ENCODE results near the gene MAPKAP1.

The MAPKAP1 gene

GRCh38 chr9:125703662-125704061, 3.3 kb downstream of the MAPKAP1 start:
- Histone ChIP-seq H4K8ac (ENCODE audit: low read depth, low read length) (no peak overlapping the region), H3K36me3 (ENCODE audit: control insufficient read depth in 1 of 2, insufficient read depth in 2 of 2, low read length in 2 of 2) (no peaks in the 10 kb centered on the region), H3K27me3 (ENCODE audit: insufficient read depth, low read length) (no peaks in the 10 kb centered on the region), H3K23ac (ENCODE audit: low read length) (peak overlapping the region; percentile 99), H3K4me1 (ENCODE audit: control insufficient read depth in 1 of 2, insufficient read depth in 2 of 2, low read length in 2 of 2) (peaks cover 0 to 5% of the 10 kb centered on the region in 2 experiments), H3K79me2 (ENCODE audit: control insufficient read depth, insufficient read depth, low read length, poor library complexity) (peaks cover 6% of the 10 kb centered on the region), H2AK5ac (ENCODE audit: low read length) (no peak overlapping the region), H3K9me3 (ENCODE audit: insufficient read depth, low read depth, low read length) (no peaks in the 10 kb centered on the region), H2BK5ac (ENCODE audit: low read depth, low read length, poor library complexity) (no peak overlapping the region), H4K91ac (ENCODE audit: low read depth, low read length) (no peak overlapping the region), H3K14ac (ENCODE audit: low read length) (no peak overlapping the region), H3K4ac (ENCODE audit: low read depth, low read length) (no peak overlapping the region), H3K27ac (ENCODE audit: low read depth, low read length) (no peak overlapping the region), H3K9ac (ENCODE audit: low read length) (no peak overlapping the region), H4K12ac (ENCODE audit: low read depth, low read length) (no peak overlapping the region), H3K4me2 (ENCODE audit: low read length) (no peak overlapping the region), H3K18ac (ENCODE audit: low read length) (no peak overlapping the region), H3K79me1 (ENCODE audit: low read length) (peaks cover 9% of the 10 kb centered on the region), H3K4me3 (ENCODE audit: low read depth, low read length) (no peak overlapping the region), H2BK12ac (ENCODE audit: low read length) (no peak overlapping the region), H2BK120ac (ENCODE audit: insufficient read depth, low read length, poor library complexity) (no peak overlapping the region), H2AFZ (ENCODE audit: insufficient read depth, low read length, poor library complexity) (no peak overlapping the region)
- no peak for DNase-seq
- WGBS (ENCODE audit: extremely low coverage, insufficient coverage, insufficient read length): no CpG with 5 or more reads among the region's 4 CpGs

- H3K79me2 ChIP-seq (ENCODE audit: control insufficient read depth, insufficient read depth, low read length, poor library complexity): no peaks in the 10 kb centered on the region
- H3K23ac ChIP-seq (ENCODE audit: low read length): no peak overlapping the region
- H3K14ac ChIP-seq (ENCODE audit: low read length): no peak overlapping the region
- H2BK12ac ChIP-seq (ENCODE audit: low read length): no peak overlapping the region
- no CpG with 5 or more reads among the region's 6 CpGs for WGBS (ENCODE audit: extremely low coverage, insufficient coverage, insufficient read length)
- no peaks in the 10 kb centered on the region for H3K9me3 ChIP-seq (ENCODE audit: insufficient read depth, low read depth, low read length)
- no peak overlapping the region for H2AFZ ChIP-seq (ENCODE audit: insufficient read depth, low read length, poor library complexity)
- no peak overlapping the region for H3K27ac ChIP-seq (ENCODE audit: low read depth, low read length)
- no peak overlapping the region for H3K4ac ChIP-seq (ENCODE audit: low read depth, low read length)
- no peak overlapping the region for H2BK120ac ChIP-seq (ENCODE audit: insufficient read depth, low read length, poor library complexity)
- H3K36me3 ChIP-seq (ENCODE audit: control insufficient read depth in 1 of 2, insufficient read depth in 2 of 2, low read length in 2 of 2): no peaks in the 10 kb centered on the region
- no peak overlapping the region for H3K4me3 ChIP-seq (ENCODE audit: low read depth, low read length)
- H3K79me1 ChIP-seq (ENCODE audit: low read length): no peaks in the 10 kb centered on the region
- DNase-seq: no peak
- no peak overlapping the region for H4K8ac ChIP-seq (ENCODE audit: low read depth, low read length)
- H3K4me2 ChIP-seq (ENCODE audit: low read length): no peak overlapping the region
- H2AK5ac ChIP-seq (ENCODE audit: low read length): no peak overlapping the region
- peaks cover 0 to 2% of the 10 kb centered on the region in 2 experiments for H3K4me1 ChIP-seq (ENCODE audit: control insufficient read depth in 1 of 2, insufficient read depth in 2 of 2, low read length in 2 of 2)
- H3K27me3 ChIP-seq (ENCODE audit: insufficient read depth, low read length): no peaks in the 10 kb centered on the region
- no peak overlapping the region for H3K9ac ChIP-seq (ENCODE audit: low read length)
- H4K12ac ChIP-seq (ENCODE audit: low read depth, low read length): no peak overlapping the region
- H3K18ac ChIP-seq (ENCODE audit: low read length): no peak overlapping the region
- no peak overlapping the region for H4K91ac ChIP-seq (ENCODE audit: low read depth, low read length)
- H2BK5ac ChIP-seq (ENCODE audit: low read depth, low read length, poor library complexity): no peak overlapping the region
Observed at GRCh38 chr9:125701351-125701750, 5.7 kb downstream of the MAPKAP1 start.

GRCh38 chr9:125700791-125701190, 6.2 kb downstream of the MAPKAP1 start:
- Histone ChIP-seq H3K79me1 (ENCODE audit: low read length) (no peaks in the 10 kb centered on the region), H3K23ac (ENCODE audit: low read length) (no peak overlapping the region)
- WGBS (ENCODE audit: extremely low coverage, insufficient coverage, insufficient read length): no CpG with 5 or more reads among the region's 2 CpGs

GRCh38 chr9:125699870-125700269, 7.1 kb downstream of the MAPKAP1 start:
- Histone ChIP-seq H3K27me3 (ENCODE audit: insufficient read depth, low read length) (no peaks in the 10 kb centered on the region), H3K79me2 (ENCODE audit: control insufficient read depth, insufficient read depth, low read length, poor library complexity) (no peaks in the 10 kb centered on the region), H3K36me3 (ENCODE audit: control insufficient read depth in 1 of 2, insufficient read depth in 2 of 2, low read length in 2 of 2) (no peaks in the 10 kb centered on the region), H3K27ac (ENCODE audit: low read depth, low read length) (no peak overlapping the region), H3K14ac (ENCODE audit: low read length) (no peak overlapping the region), H3K23ac (ENCODE audit: low read length) (no peak overlapping the region), H3K4me1 (ENCODE audit: control insufficient read depth in 1 of 2, insufficient read depth in 2 of 2, low read length in 2 of 2) (peaks cover 0 to 4% of the 10 kb centered on the region in 2 experiments), H2BK12ac (ENCODE audit: low read length) (no peak overlapping the region), H2AK5ac (ENCODE audit: low read length) (no peak overlapping the region), H3K4me3 (ENCODE audit: low read depth, low read length) (no peak overlapping the region), H3K9me3 (ENCODE audit: insufficient read depth, low read depth, low read length) (no peaks in the 10 kb centered on the region), H2AFZ (ENCODE audit: insufficient read depth, low read length, poor library complexity) (no peak overlapping the region), H3K18ac (ENCODE audit: low read length) (no peak overlapping the region), H4K12ac (ENCODE audit: low read depth, low read length) (no peak overlapping the region), H2BK120ac (ENCODE audit: insufficient read depth, low read length, poor library complexity) (no peak overlapping the region), H3K9ac (ENCODE audit: low read length) (no peak overlapping the region), H3K4ac (ENCODE audit: low read depth, low read length) (no peak overlapping the region), H3K4me2 (ENCODE audit: low read length) (no peak overlapping the region), H4K8ac (ENCODE audit: low read depth, low read length) (no peak overlapping the region), H2BK5ac (ENCODE audit: low read depth, low read length, poor library complexity) (no peak overlapping the region), H4K91ac (ENCODE audit: low read depth, low read length) (no peak overlapping the region), H3K79me1 (ENCODE audit: low read length) (no peaks in the 10 kb centered on the region)
- WGBS (ENCODE audit: extremely low coverage, insufficient coverage, insufficient read length): no CpG with 5 or more reads among the region's 3 CpGs
- no peak for DNase-seq

More at GRCh38 chr9:125700791-125701190, 6.2 kb downstream of the MAPKAP1 start:
- H3K4ac ChIP-seq (ENCODE audit: low read depth, low read length): peak overlapping the region; percentile 62
- no peak overlapping the region for H3K14ac ChIP-seq (ENCODE audit: low read length)
- no peak overlapping the region for H3K4me2 ChIP-seq (ENCODE audit: low read length)
- no peak overlapping the region for H3K18ac ChIP-seq (ENCODE audit: low read length)
- peaks cover 0 to 2% of the 10 kb centered on the region in 2 experiments for H3K4me1 ChIP-seq (ENCODE audit: control insufficient read depth in 1 of 2, insufficient read depth in 2 of 2, low read length in 2 of 2)
- H3K27me3 ChIP-seq (ENCODE audit: insufficient read depth, low read length): no peaks in the 10 kb centered on the region
- no peak overlapping the region for H4K12ac ChIP-seq (ENCODE audit: low read depth, low read length)
- DNase-seq: no peak
- H2BK5ac ChIP-seq (ENCODE audit: low read depth, low read length, poor library complexity): no peak overlapping the region
- H3K79me2 ChIP-seq (ENCODE audit: control insufficient read depth, insufficient read depth, low read length, poor library complexity): no peaks in the 10 kb centered on the region
- no peaks in the 10 kb centered on the region for H3K9me3 ChIP-seq (ENCODE audit: insufficient read depth, low read depth, low read length)
- no peak overlapping the region for H3K9ac ChIP-seq (ENCODE audit: low read length)
- H2AFZ ChIP-seq (ENCODE audit: insufficient read depth, low read length, poor library complexity): no peak overlapping the region
- no peak overlapping the region for H3K4me3 ChIP-seq (ENCODE audit: low read depth, low read length)
- no peak overlapping the region for H4K8ac ChIP-seq (ENCODE audit: low read depth, low read length)
- H2BK12ac ChIP-seq (ENCODE audit: low read length): no peak overlapping the region
- no peak overlapping the region for H2AK5ac ChIP-seq (ENCODE audit: low read length)
- no peak overlapping the region for H3K27ac ChIP-seq (ENCODE audit: low read depth, low read length)
- no peak overlapping the region for H2BK120ac ChIP-seq (ENCODE audit: insufficient read depth, low read length, poor library complexity)
- no peak overlapping the region for H4K91ac ChIP-seq (ENCODE audit: low read depth, low read length)
- no peaks in the 10 kb centered on the region for H3K36me3 ChIP-seq (ENCODE audit: control insufficient read depth in 1 of 2, insufficient read depth in 2 of 2, low read length in 2 of 2)

Measured in trophoblast cell (in vitro differentiated cells and primary cell).